WTC11 (cell line): Measurements from ENCODE around the gene SERPINB6. TPM values are rescaled to one million over a fixed set of nuclear protein-coding genes. Genes with fewer than 3 reads are reported as not detected.

Experiments used
- ATAC-seq: fragments of 200-7000 bp; cut with Tn5 transposase; 2 replicates; pipeline ENCODE4 v1.10.0; 2021; ENCODE audit warnings: mild to moderate bottlenecking, moderate library complexity
- CTCF ChIA-PET: fragments of 300-600 bp; sonication (Branson Sonifier 250); formaldehyde crosslinking; loops from one replicate; lab custom pipeline; 2021; ENCODE audit warnings: antibody characterized with exemption; lab: Charles Lee
- POLR2A ChIA-PET: fragments of 350-600 bp; sonication (Branson Sonifier 250); formaldehyde crosslinking; loops from one replicate; lab custom pipeline; 2021; ENCODE audit warnings: antibody characterized with exemption; lab: Charles Lee
- DNase-seq: peaks from one replicate; pipeline ENCODE4 v3.0.0; 2021; ENCODE audit warnings: low spot score
- H3K27ac Mint-ChIP-seq: 2 replicates; pipeline ENCODE4 v1.8.0; 2021; ENCODE audit warnings: mixed read lengths
- H3K27me3 Mint-ChIP-seq: 2 replicates; pipeline ENCODE4 v1.8.0; 2021; ENCODE audit warnings: low read depth, mild to moderate bottlenecking, moderate library complexity, mixed read lengths
- H3K36me3 Mint-ChIP-seq: 2 replicates; pipeline ENCODE4 v1.8.0; 2021; ENCODE audit warnings: mixed read lengths
- H3K4me1 Mint-ChIP-seq: 2 replicates; pipeline ENCODE4 v1.8.0; 2022; ENCODE audit warnings: mixed read lengths
- H3K4me3 Mint-ChIP-seq: 2 replicates; pipeline ENCODE4 v1.8.0; 2021; ENCODE audit warnings: mild to moderate bottlenecking, moderate library complexity, mixed read lengths
- H3K9me3 Mint-ChIP-seq: 2 replicates; pipeline ENCODE4 v1.8.0; 2021; ENCODE audit warnings: mixed read lengths
- CBFB ChIP-seq: sonication (generic); formaldehyde crosslinking; IDR thresholded peaks from 2 replicates; pipeline ENCODE4 v1.8.1; 2022; ENCODE audit warnings: mild to moderate bottlenecking, low read depth, missing genetic modification reagents
- EMX1 ChIP-seq: fragments of 250-450 bp; sonication (Bioruptor Pico); IDR thresholded peaks from 2 replicates; pipeline ENCODE4 v1.8.0; 2021; ENCODE audit warnings: mild to moderate bottlenecking
- JUN ChIP-seq: sonication (generic); formaldehyde crosslinking; IDR thresholded peaks from 2 replicates; pipeline ENCODE4 v1.8.0; 2023; ENCODE audit warnings: mild to moderate bottlenecking, missing genetic modification reagents
- NFYB ChIP-seq: sonication (generic); formaldehyde crosslinking; conservative IDR thresholded peaks from 2 replicates; pipeline ENCODE4 v1.8.0; 2022; ENCODE audit warnings: low read depth, missing genetic modification reagents
- NR2C2 ChIP-seq: sonication (generic); formaldehyde crosslinking; IDR thresholded peaks from 2 replicates; pipeline ENCODE4 v1.8.0; 2022; ENCODE audit warnings: mild to moderate bottlenecking, missing genetic modification reagents
- PRRX2 ChIP-seq: fragments of 250-450 bp; sonication (Bioruptor Pico); IDR thresholded peaks from 2 replicates; pipeline ENCODE4 v1.8.0; 2021; ENCODE audit warnings: mild to moderate bottlenecking
- RELA ChIP-seq: sonication (generic); formaldehyde crosslinking; IDR thresholded peaks from 2 replicates; pipeline ENCODE4 v1.8.1; 2022; ENCODE audit warnings: missing genetic modification reagents, mild to moderate bottlenecking, borderline replicate concordance
- RORB ChIP-seq: fragments of 250-450 bp; sonication (Bioruptor Pico); IDR thresholded peaks from 2 replicates; pipeline ENCODE4 v1.9.0; 2021; ENCODE audit warnings: mild to moderate bottlenecking
- ZNF219 ChIP-seq: sonication (generic); formaldehyde crosslinking; IDR thresholded peaks from 2 replicates; pipeline ENCODE4 v1.8.0; 2023; ENCODE audit warnings: missing genetic modification reagents, mild to moderate bottlenecking, borderline replicate concordance
- ZNF317 ChIP-seq: sonication (generic); formaldehyde crosslinking; IDR thresholded peaks from 2 replicates; pipeline ENCODE4 v1.8.1; 2023; ENCODE audit warnings: low read depth, mild to moderate bottlenecking, moderate library complexity, missing genetic modification reagents, borderline replicate concordance
- ZNF416 ChIP-seq: fragments of 250-450 bp; sonication (Bioruptor Pico); IDR thresholded peaks from 2 replicates; pipeline ENCODE4 v1.9.0; 2021; ENCODE audit warnings: mild to moderate bottlenecking, inconsistent platforms
- total RNA-seq: library from RNA; stranded (reverse); gene quantifications from 3 replicates; pipeline ENCODE4 v1.2.3, GENCODE V29; 2021
- TF ChIP-seq, protein P1 (sequence below): sonication (generic); formaldehyde crosslinking; conservative IDR thresholded peaks from 2 replicates; pipeline ENCODE4 v1.8.1; 2022; ENCODE audit warnings: mild to moderate bottlenecking, missing genetic modification reagents
- TF ChIP-seq, protein P2 (sequence below): fragments of 250-450 bp; sonication (Bioruptor Pico); IDR thresholded peaks from 2 replicates; pipeline ENCODE4 v1.8.0; 2021; ENCODE audit warnings: mild to moderate bottlenecking
- TF ChIP-seq, protein P3 (sequence below): sonication (generic); formaldehyde crosslinking; IDR thresholded peaks from 2 replicates; pipeline ENCODE4 v1.8.1; 2022; ENCODE audit warnings: missing genetic modification reagents, borderline replicate concordance
- TF ChIP-seq, protein P4 (sequence below): sonication (generic); formaldehyde crosslinking; IDR thresholded peaks from 2 replicates; pipeline ENCODE4 v1.8.1; 2023; ENCODE audit warnings: mild to moderate bottlenecking, missing genetic modification reagents
- TF ChIP-seq, protein P5 (sequence below): fragments of 250-450 bp; sonication (Bioruptor Pico); IDR thresholded peaks from 2 replicates; pipeline ENCODE4 v1.9.0; 2021; ENCODE audit warnings: mild to moderate bottlenecking
- TF ChIP-seq, protein P6 (sequence below): fragments of 250-450 bp; sonication (Bioruptor Pico); IDR thresholded peaks from 2 replicates; pipeline ENCODE4 v1.9.0; 2021; ENCODE audit warnings: mild to moderate bottlenecking
- TF ChIP-seq, protein P7 (sequence below): sonication (generic); formaldehyde crosslinking; IDR thresholded peaks from 2 replicates; pipeline ENCODE4 v1.8.1; 2023; ENCODE audit warnings: mild to moderate bottlenecking, missing genetic modification reagents, borderline replicate concordance
- TF ChIP-seq, protein P8 (sequence below): sonication (generic); formaldehyde crosslinking; IDR thresholded peaks from 2 replicates; pipeline ENCODE4 v1.8.0; 2022; ENCODE audit warnings: mild to moderate bottlenecking, missing genetic modification reagents

SERPINB6 gene
- total RNA-seq, 1 experiment from 2014 or later: 28.0 TPM

DNA sequence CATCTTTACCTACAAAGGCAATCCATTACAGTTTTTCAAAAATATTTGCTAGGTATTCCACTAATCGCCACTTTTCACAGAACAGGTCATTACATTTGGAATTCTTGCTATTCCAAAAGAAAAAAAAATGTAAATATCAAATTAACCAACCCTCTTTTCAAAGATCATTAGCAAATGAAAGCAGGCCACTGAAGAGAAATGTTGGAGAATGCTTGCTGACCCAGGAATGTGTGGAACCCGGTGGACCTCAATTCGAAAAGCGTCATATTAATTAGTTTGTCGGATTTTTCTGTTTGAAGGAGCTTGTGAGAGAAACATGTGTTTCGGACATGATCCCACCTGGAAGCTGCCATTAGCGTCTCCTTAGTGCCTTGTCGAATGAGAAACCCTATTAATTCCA is 40.3 kb downstream of the SERPINB6 start:
- DNase-seq (no peak), ATAC-seq (no peak)
- Mint-ChIP-seq H3K4me3 (no peak overlapping the region), H3K27ac (peak overlapping the region; percentile 92), H3K36me3 (peaks cover under 1% of the 10 kb centered on the region; the same call in 1 of the 2 replicates), H3K27me3 (no peaks in the 10 kb centered on the region), H3K4me1 (peaks cover 61% of the 10 kb centered on the region), H3K9me3 (peaks cover 3% of the 10 kb centered on the region)
- ChIA-PET POLR2A (interaction anchor here (0.6 to 1.4 kb wide), 4 partner anchors 51 to 80 kb away, joined by 3 to 4 read pairs (median 3); no protein-coding TSS in a partner anchor), CTCF (interaction anchor here (0.8 to 6.4 kb wide), 21 partner anchors 9 to 193 kb away, joined by 3 to 70 read pairs (median 9); partner anchors contain the start of gene SERPINB1)
- TF ChIP-seq PRRX2 (CRISPR knock-in tag) (no peak), EMX1 (no peak), CBFB (CRISPR knock-in tag) (no peak), RELA (CRISPR knock-in tag) (no peak), ZNF219 (CRISPR knock-in tag) (no peak), ZNF416 (no peak), NR2C2 (CRISPR knock-in tag) (no peak), ZNF317 (CRISPR knock-in tag) (no peak), NFYB (CRISPR knock-in tag) (no peak), RORB (no peak), JUN (no peak)
- TF ChIP-seq, protein P1, sequence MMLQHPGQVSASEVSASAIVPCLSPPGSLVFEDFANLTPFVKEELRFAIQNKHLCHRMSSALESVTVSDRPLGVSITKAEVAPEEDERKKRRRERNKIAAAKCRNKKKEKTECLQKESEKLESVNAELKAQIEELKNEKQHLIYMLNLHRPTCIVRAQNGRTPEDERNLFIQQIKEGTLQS (CRISPR knock-in tag): no peak
- TF ChIP-seq, protein P2, sequence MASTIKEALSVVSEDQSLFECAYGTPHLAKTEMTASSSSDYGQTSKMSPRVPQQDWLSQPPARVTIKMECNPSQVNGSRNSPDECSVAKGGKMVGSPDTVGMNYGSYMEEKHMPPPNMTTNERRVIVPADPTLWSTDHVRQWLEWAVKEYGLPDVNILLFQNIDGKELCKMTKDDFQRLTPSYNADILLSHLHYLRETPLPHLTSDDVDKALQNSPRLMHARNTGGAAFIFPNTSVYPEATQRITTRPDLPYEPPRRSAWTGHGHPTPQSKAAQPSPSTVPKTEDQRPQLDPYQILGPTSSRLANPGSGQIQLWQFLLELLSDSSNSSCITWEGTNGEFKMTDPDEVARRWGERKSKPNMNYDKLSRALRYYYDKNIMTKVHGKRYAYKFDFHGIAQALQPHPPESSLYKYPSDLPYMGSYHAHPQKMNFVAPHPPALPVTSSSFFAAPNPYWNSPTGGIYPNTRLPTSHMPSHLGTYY: no peak
- TF ChIP-seq, protein P3, sequence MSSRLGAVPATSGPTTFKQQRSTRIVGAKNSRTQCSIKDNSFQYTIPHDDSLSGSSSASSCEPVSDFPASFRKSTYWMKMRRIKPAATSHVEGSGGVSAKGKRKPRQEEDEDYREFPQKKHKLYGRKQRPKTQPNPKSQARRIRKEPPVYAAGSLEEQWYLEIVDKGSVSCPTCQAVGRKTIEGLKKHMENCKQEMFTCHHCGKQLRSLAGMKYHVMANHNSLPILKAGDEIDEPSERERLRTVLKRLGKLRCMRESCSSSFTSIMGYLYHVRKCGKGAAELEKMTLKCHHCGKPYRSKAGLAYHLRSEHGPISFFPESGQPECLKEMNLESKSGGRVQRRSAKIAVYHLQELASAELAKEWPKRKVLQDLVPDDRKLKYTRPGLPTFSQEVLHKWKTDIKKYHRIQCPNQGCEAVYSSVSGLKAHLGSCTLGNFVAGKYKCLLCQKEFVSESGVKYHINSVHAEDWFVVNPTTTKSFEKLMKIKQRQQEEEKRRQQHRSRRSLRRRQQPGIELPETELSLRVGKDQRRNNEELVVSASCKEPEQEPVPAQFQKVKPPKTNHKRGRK (CRISPR knock-in tag): no peak
- TF ChIP-seq, protein P4, sequence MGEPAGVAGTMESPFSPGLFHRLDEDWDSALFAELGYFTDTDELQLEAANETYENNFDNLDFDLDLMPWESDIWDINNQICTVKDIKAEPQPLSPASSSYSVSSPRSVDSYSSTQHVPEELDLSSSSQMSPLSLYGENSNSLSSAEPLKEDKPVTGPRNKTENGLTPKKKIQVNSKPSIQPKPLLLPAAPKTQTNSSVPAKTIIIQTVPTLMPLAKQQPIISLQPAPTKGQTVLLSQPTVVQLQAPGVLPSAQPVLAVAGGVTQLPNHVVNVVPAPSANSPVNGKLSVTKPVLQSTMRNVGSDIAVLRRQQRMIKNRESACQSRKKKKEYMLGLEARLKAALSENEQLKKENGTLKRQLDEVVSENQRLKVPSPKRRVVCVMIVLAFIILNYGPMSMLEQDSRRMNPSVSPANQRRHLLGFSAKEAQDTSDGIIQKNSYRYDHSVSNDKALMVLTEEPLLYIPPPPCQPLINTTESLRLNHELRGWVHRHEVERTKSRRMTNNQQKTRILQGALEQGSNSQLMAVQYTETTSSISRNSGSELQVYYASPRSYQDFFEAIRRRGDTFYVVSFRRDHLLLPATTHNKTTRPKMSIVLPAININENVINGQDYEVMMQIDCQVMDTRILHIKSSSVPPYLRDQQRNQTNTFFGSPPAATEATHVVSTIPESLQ (CRISPR knock-in tag): no peak
- TF ChIP-seq, protein P5, sequence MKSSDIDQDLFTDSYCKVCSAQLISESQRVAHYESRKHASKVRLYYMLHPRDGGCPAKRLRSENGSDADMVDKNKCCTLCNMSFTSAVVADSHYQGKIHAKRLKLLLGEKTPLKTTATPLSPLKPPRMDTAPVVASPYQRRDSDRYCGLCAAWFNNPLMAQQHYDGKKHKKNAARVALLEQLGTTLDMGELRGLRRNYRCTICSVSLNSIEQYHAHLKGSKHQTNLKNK (CRISPR knock-in tag): no peak
- TF ChIP-seq, protein P6, sequence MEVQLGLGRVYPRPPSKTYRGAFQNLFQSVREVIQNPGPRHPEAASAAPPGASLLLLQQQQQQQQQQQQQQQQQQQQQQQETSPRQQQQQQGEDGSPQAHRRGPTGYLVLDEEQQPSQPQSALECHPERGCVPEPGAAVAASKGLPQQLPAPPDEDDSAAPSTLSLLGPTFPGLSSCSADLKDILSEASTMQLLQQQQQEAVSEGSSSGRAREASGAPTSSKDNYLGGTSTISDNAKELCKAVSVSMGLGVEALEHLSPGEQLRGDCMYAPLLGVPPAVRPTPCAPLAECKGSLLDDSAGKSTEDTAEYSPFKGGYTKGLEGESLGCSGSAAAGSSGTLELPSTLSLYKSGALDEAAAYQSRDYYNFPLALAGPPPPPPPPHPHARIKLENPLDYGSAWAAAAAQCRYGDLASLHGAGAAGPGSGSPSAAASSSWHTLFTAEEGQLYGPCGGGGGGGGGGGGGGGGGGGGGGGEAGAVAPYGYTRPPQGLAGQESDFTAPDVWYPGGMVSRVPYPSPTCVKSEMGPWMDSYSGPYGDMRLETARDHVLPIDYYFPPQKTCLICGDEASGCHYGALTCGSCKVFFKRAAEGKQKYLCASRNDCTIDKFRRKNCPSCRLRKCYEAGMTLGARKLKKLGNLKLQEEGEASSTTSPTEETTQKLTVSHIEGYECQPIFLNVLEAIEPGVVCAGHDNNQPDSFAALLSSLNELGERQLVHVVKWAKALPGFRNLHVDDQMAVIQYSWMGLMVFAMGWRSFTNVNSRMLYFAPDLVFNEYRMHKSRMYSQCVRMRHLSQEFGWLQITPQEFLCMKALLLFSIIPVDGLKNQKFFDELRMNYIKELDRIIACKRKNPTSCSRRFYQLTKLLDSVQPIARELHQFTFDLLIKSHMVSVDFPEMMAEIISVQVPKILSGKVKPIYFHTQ (CRISPR knock-in tag): no peak
- TF ChIP-seq, protein P7, sequence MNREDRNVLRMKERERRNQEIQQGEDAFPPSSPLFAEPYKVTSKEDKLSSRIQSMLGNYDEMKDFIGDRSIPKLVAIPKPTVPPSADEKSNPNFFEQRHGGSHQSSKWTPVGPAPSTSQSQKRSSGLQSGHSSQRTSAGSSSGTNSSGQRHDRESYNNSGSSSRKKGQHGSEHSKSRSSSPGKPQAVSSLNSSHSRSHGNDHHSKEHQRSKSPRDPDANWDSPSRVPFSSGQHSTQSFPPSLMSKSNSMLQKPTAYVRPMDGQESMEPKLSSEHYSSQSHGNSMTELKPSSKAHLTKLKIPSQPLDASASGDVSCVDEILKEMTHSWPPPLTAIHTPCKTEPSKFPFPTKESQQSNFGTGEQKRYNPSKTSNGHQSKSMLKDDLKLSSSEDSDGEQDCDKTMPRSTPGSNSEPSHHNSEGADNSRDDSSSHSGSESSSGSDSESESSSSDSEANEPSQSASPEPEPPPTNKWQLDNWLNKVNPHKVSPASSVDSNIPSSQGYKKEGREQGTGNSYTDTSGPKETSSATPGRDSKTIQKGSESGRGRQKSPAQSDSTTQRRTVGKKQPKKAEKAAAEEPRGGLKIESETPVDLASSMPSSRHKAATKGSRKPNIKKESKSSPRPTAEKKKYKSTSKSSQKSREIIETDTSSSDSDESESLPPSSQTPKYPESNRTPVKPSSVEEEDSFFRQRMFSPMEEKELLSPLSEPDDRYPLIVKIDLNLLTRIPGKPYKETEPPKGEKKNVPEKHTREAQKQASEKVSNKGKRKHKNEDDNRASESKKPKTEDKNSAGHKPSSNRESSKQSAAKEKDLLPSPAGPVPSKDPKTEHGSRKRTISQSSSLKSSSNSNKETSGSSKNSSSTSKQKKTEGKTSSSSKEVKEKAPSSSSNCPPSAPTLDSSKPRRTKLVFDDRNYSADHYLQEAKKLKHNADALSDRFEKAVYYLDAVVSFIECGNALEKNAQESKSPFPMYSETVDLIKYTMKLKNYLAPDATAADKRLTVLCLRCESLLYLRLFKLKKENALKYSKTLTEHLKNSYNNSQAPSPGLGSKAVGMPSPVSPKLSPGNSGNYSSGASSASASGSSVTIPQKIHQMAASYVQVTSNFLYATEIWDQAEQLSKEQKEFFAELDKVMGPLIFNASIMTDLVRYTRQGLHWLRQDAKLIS (CRISPR knock-in tag): no peak
- TF ChIP-seq, protein P8, sequence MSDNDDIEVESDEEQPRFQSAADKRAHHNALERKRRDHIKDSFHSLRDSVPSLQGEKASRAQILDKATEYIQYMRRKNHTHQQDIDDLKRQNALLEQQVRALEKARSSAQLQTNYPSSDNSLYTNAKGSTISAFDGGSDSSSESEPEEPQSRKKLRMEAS (CRISPR knock-in tag): no peak
